Lower lobe of right lung (tissue), 2 donors: Measurements from ENCODE around the gene CD200R1L. TPM values are rescaled to one million over a fixed set of nuclear protein-coding genes. Genes with fewer than 3 reads are reported as not detected.

ENCODE experiments used
- ATAC-seq, 2 donors: fragments of 200-7000 bp; cut with Tn5 transposase; one replicate each; pipeline ENCODE4 v1.9.1; 2020 to 2022; ENCODE audit warnings: mild to moderate bottlenecking in 2 of 2, moderate library complexity in 2 of 2
- DNase-seq: peaks from one replicate; pipeline ENCODE4 v3.0.0-alpha.2; 2020
- H3K27ac ChIP-seq: fragments of 200-600 bp; one replicate; pipeline ENCODE4 v1.8.0; 2022
- H3K27me3 ChIP-seq: fragments of 200-600 bp; one replicate; pipeline ENCODE4 v1.8.0; 2022; ENCODE audit warnings: low read depth
- H3K36me3 ChIP-seq: fragments of 200-600 bp; one replicate; pipeline ENCODE4 v1.8.0; 2022; ENCODE audit warnings: mild to moderate bottlenecking
- H3K4me1 ChIP-seq: fragments of 200-600 bp; one replicate; pipeline ENCODE4 v1.8.0; 2022
- H3K4me3 ChIP-seq: fragments of 200-600 bp; one replicate; pipeline ENCODE4 v1.8.0; 2022; ENCODE audit warnings: mild to moderate bottlenecking
- H3K9me3 ChIP-seq: fragments of 200-600 bp; one replicate; pipeline ENCODE4 v1.8.0; 2022
- intact Hi-C: fragments of 100-400 bp; cut with DNase I; formaldehyde crosslinking; loops from one replicate; pipeline ENCODE4 v1.11.0; 2022
- total RNA-seq: library from RNA; stranded (reverse); fragmentation: NEBNext Ultra II Directional; extraction: Animal tissue kit (Norgen Biotek cat#: 25700); gene quantifications from one replicate; pipeline ENCODE4 v1.2.1, GENCODE V29; 2021
- TF ChIP-seq, protein P1 (sequence below): fragments of 200-600 bp; IDR thresholded peaks from one replicate; pipeline ENCODE4 v1.8.0; 2022; ENCODE audit warnings: antibody characterized with exemption, mild to moderate bottlenecking
- donor health status: DM: no; HTN: yes; CAD: no; lungs with severe emphysema.

CD200R1L gene
- total RNA-seq, 1 donor from 2014 or later: not detected

- no peaks in the 10 kb centered on the region for H3K9me3 ChIP-seq
- H3K36me3 ChIP-seq: no peaks in the 10 kb centered on the region
- intact Hi-C loops: no loop called here
- H3K4me3 ChIP-seq: no peak overlapping the region
- TF ChIP-seq, protein P1, sequence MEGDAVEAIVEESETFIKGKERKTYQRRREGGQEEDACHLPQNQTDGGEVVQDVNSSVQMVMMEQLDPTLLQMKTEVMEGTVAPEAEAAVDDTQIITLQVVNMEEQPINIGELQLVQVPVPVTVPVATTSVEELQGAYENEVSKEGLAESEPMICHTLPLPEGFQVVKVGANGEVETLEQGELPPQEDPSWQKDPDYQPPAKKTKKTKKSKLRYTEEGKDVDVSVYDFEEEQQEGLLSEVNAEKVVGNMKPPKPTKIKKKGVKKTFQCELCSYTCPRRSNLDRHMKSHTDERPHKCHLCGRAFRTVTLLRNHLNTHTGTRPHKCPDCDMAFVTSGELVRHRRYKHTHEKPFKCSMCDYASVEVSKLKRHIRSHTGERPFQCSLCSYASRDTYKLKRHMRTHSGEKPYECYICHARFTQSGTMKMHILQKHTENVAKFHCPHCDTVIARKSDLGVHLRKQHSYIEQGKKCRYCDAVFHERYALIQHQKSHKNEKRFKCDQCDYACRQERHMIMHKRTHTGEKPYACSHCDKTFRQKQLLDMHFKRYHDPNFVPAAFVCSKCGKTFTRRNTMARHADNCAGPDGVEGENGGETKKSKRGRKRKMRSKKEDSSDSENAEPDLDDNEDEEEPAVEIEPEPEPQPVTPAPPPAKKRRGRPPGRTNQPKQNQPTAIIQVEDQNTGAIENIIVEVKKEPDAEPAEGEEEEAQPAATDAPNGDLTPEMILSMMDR: no peak
- ATAC-seq: no peak
- no peak overlapping the region for H3K27ac ChIP-seq
- no peak for DNase-seq
- H3K4me1 ChIP-seq: no peaks in the 10 kb centered on the region
- no peaks in the 10 kb centered on the region for H3K27me3 ChIP-seq
These were observed 76.5 kb downstream of the CD200R1L start for GRCh38 chr3:112770032-112770626.

- H3K4me3 ChIP-seq: no peak overlapping the region
- intact Hi-C loops: no loop called here
- TF ChIP-seq, protein P1: no peak
- H3K4me1 ChIP-seq: no peaks in the 10 kb centered on the region
- H3K27ac ChIP-seq: no peak overlapping the region
- H3K27me3 ChIP-seq: no peaks in the 10 kb centered on the region
- DNase-seq (no peak), ATAC-seq (no peak)
- H3K36me3 ChIP-seq: no peaks in the 10 kb centered on the region
- no peaks in the 10 kb centered on the region for H3K9me3 ChIP-seq
These were observed 77.2 kb downstream of the CD200R1L start for GRCh38 chr3:112769286-112769978.

DNA sequence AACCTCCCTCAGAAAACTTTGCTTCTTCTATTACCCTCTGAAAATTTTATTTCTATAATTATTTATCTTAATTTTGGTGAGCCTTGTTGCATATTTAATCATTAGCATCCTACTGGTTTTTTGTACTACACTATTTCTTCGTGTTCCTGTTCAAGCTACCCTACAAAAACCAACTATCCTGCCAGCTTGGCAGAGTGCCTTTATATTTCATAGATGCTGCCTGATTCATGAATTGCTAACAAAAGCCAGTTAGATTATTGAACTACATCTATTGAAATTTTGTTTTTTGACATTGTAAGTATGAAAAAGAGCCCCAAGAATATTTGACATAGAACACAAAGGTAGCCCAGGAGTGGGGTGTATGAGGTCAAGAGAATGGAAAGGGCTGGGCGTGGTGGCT, 78.9 kb downstream of the CD200R1L start:
- DNase-seq (no peak), ATAC-seq (no peak)
- Histone ChIP-seq H3K27ac (no peak overlapping the region), H3K9me3 (no peaks in the 10 kb centered on the region), H3K4me3 (no peak overlapping the region), H3K4me1 (no peaks in the 10 kb centered on the region), H3K27me3 (no peaks in the 10 kb centered on the region), H3K36me3 (no peaks in the 10 kb centered on the region)
- TF ChIP-seq, protein P1: no peak
- intact Hi-C loops: no loop called here

DNA sequence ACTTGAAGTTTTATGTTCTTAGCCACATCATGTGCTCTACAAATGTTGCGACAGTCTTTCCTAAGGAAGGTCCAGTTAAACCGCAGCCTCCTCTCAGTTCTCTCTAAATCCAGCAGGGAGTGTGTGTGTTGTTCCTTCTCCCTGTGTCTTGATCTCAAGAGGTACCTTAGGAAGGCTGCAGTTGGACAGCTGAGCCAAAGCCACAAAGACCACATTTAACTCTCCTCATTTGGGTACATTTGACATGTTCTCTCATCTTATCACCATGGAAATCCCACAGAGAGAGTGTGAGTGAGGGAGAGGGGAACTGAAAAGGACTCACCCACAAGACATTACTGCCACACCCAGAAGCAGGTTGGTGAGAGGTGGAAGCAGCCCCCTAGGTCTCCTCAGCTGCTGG, 79.5 kb downstream of the CD200R1L start:
- no peak overlapping the region for H3K4me3 ChIP-seq
- intact Hi-C loops: no loop called here
- H3K27ac ChIP-seq: no peak overlapping the region
- DNase-seq (no peak), ATAC-seq (peak; percentile 55 to 70)
- no peaks in the 10 kb centered on the region for H3K4me1 ChIP-seq
- TF ChIP-seq, protein P1: no peak
- no peaks in the 10 kb centered on the region for H3K27me3 ChIP-seq
- no peaks in the 10 kb centered on the region for H3K36me3 ChIP-seq
- H3K9me3 ChIP-seq: no peaks in the 10 kb centered on the region

Other genes starting within 250 kb of the CD200R1L start
- 148 TPM for gene CCDC80, start 205.7 kb downstream of the CD200R1L start, total RNA-seq
- gene CD200R1, start 128.2 kb upstream of the CD200R1L start, total RNA-seq: 1.5 TPM
- 14.4 TPM for gene GTPBP8, start 144.1 kb upstream of the CD200R1L start, total RNA-seq